Measurements from ENCODE around the gene DFFB. TPM values are rescaled to one million over a fixed set of nuclear protein-coding genes. Genes with fewer than 3 reads are reported as not detected.

Gene DFFB
- total and polyA plus RNA-seq, 2 of the 13 experiments (the other 11 are each of a cell fraction or from before 2014, with no cell fraction given) = 4.6 to 9.3 TPM

- TF ChIP-seq ZNF512B (CRISPR knock-in tag; IDR thresholded peaks at IDR 0.05; ENCODE audit: borderline replicate concordance) = no peak
- TF ChIP-seq GATAD1 (CRISPR knock-in tag; IDR thresholded peaks at IDR 0.05) = peak; percentile 91
- TF ChIP-seq ZNF891 (CRISPR knock-in tag; IDR thresholded peaks at IDR 0.05) = peak; percentile 72
- peak; percentile 70; the same call in 1 of the 2 replicates for TF ChIP-seq YEATS2 (CRISPR knock-in tag; IDR thresholded peaks at IDR 0.05; ENCODE audit: borderline replicate concordance)
- TF ChIP-seq DBP (CRISPR knock-in tag; IDR thresholded peaks at IDR 0.05; ENCODE audit: not compliant biosample characterization) = no peak
- TF ChIP-seq MXD4 (CRISPR knock-in tag; IDR thresholded peaks at IDR 0.05) = peak; percentile 86
- peak; percentile 96 for TF ChIP-seq IRF2 (CRISPR knock-in tag; IDR thresholded peaks at IDR 0.05)
- TF ChIP-seq ZNF136 (CRISPR knock-in tag; IDR thresholded peaks at IDR 0.05; ENCODE audit: low read depth) = peak; percentile 27; the same call in 1 of the 2 replicates
- TF ChIP-seq AGO1 (IDR thresholded peaks at IDR 0.05; ENCODE audit: low read depth, low read length, poor library complexity, severe bottlenecking) = peak; percentile 77
- TF ChIP-seq RAD51 (IDR thresholded peaks at IDR 0.05; ENCODE audit: borderline replicate concordance) = no peak
- no peak for TF ChIP-seq ZBTB4 (CRISPR knock-in tag; IDR thresholded peaks at IDR 0.05; ENCODE audit: borderline replicate concordance)
- peak; percentile 72; the same call in 1 of the 2 replicates for TF ChIP-seq ZNF800 (CRISPR knock-in tag; IDR thresholded peaks at IDR 0.05)
- peak; percentile 85; the same call in 1 of the 2 replicates for TF ChIP-seq GMEB1 (CRISPR knock-in tag; IDR thresholded peaks at IDR 0.05; ENCODE audit: borderline replicate concordance)
- peak; percentile 98 for TF ChIP-seq ZEB1 (IDR thresholded peaks at IDR 0.05; ENCODE audit: insufficient replicate concordance, low read depth)
- peak; percentile 80 for TF ChIP-seq ZNF883 (CRISPR knock-in tag; IDR thresholded peaks at IDR 0.05; ENCODE audit: not compliant biosample characterization)
- peak; percentile 85; the same call in 1 of the 2 replicates for TF ChIP-seq FOXK1 (CRISPR knock-in tag; IDR thresholded peaks at IDR 0.05; ENCODE audit: borderline replicate concordance, low read depth)
These were observed at the start of gene DFFB, which contains the start of gene CEP104 (continued) for GRCh38 chr1:3856923-3857790.

All from HepG2 (cell line).